ENCODE data around the gene CAMTA1. TPM values are rescaled to one million over a fixed set of nuclear protein-coding genes. Genes with fewer than 3 reads are reported as not detected.

Gene CAMTA1
- total and polyA plus RNA-seq, 2 donors, result 53.3 to 115 TPM

DNA sequence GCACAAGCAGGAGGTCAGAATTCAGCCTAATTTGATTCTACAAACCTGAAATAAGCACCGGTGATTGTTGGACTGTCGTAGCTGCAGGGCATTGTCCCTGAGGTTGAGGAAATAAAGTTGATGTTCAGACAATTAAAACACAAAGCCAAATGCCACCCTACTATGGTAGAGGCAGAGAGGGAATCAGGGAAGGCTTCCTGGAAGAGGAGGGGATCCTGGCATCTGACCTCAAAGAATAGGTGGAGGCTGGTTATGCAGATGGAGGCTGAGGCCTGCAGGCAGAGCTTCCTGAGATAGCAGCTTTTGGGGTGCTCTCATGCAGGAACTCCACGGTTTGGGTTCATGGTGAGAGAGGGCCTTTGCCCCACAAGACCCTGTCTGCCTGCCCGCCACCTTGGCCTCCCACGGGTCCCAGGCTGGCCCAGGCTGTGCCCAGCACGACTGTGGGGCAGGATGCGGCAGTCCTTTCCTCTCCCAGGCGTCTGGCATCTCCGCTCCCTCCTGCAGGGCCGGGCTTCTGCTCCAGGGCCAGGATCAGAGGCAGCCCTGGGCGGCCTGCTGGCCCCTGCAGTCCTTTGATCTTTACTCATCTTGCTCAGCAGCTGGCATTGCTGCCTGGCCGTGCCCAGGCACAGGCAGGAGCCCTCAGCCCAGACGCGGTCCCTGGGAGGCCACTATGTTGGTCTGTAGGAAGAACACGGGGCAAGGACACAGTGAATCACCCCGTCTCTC is 851.7 kb downstream of the CAMTA1 start:
- H3K36me3 ChIP-seq (ENCODE audit: insufficient read depth), result no peaks in the 10 kb centered on the region
- H3K4me1 ChIP-seq (ENCODE audit: insufficient read depth), result no peaks in the 10 kb centered on the region
- no peak for DNase-seq (ENCODE audit: extremely low spot score)
- WGBS, result 90% methylated on average over 16 of the region's 16 CpGs
- no peak overlapping the region for H3K27ac ChIP-seq (ENCODE audit: low read depth)
- no peak overlapping the region for H3K4me3 ChIP-seq (ENCODE audit: low read depth, low read length)

DNA sequence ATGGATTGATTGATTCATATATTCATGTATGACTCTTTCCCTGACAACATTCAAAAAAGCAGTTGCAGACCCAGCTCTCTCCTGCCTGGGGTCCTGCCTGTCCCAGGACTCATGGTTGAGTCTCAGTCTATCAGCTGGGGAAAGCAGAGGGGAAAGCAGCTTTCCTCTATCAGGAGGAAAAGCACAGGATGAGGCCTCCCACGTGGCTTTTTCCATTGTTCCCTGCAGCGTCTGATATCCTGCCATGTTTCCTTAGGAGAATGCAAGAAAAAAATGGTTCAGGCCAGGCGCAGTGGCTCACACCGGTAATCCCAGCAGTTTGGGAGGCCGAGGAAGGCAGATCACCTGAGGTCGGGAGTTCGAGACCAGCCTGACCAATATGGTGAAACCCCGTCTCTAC is 852.8 kb downstream of the CAMTA1 start:
- WGBS, result 65% methylated on average over 8 of the region's 8 CpGs
- H3K36me3 ChIP-seq (ENCODE audit: insufficient read depth), result no peaks in the 10 kb centered on the region

DNA sequence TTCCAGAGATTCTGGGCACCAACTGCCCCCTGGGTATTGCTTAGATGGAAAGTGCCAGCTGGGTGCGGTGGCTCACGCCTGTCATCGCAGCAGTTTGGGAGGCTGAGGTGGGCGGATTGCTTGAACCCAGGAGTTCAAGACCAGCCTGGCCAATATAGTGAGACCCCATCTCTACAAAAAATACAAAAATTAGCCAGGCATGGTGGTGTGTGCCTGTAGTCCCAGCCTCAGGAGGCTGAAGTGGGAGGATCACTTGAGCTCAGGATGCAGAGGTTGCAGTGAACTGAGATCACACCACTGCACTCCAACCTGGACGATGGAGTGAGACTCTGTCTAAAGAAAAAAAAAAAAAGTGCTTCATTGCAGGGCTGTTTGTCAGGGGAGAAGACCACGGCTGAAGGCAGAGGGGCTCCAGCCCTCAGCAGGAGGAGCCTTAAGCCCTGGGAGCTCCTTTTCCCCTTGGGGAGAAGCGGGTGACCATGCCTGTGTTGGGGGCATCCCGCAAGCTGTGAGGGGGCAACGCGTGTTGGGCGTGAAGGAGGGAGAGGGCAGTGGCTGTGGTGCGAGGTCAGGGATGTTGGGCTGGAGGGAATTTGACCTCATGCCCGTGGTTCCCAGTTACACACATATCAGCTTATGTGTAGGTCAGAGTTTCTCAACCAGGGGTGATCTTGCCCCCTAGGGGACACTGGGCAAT is 854.3 kb downstream of the CAMTA1 start:
- Histone ChIP-seq H3K4me1 (ENCODE audit: insufficient read depth) (no peaks in the 10 kb centered on the region), H3K36me3 (ENCODE audit: insufficient read depth) (no peaks in the 10 kb centered on the region), H3K27ac (ENCODE audit: low read depth) (no peak overlapping the region), H3K4me3 (ENCODE audit: low read depth, low read length) (no peak overlapping the region)
- 92% methylated on average over 13 of the region's 13 CpGs for WGBS
- DNase-seq (ENCODE audit: extremely low spot score), result no peak

More for the DNA sequence above, 852.8 kb downstream of the CAMTA1 start:
- Histone ChIP-seq H3K4me1 (ENCODE audit: insufficient read depth) (no peaks in the 10 kb centered on the region), H3K27ac (ENCODE audit: low read depth) (no peak overlapping the region), H3K4me3 (ENCODE audit: low read depth, low read length) (no peak overlapping the region)
- no peak for DNase-seq (ENCODE audit: extremely low spot score)

DNA sequence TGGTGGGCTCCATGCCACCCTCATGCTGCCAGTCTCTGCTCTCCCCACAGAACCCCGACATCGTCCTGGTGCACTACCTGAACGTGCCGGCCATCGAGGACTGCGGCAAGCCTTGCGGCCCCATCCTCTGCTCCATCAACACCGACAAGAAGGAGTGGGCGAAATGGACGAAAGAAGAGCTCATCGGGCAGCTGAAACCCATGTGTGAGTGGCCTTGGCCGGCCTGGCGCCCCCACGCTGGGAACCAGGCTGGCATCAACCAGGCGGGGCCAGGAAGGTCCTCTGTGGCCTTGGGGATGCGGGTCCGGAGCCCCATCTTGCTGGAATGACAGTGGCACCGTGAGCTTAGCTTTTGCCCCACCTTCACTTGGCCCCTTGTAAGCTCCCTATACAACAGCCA is 855.1 kb downstream of the CAMTA1 start:
- H3K4me3 ChIP-seq (ENCODE audit: low read depth, low read length), result no peak overlapping the region
- no peaks in the 10 kb centered on the region for H3K4me1 ChIP-seq (ENCODE audit: insufficient read depth)
- H3K36me3 ChIP-seq (ENCODE audit: insufficient read depth), result no peaks in the 10 kb centered on the region
- 97% methylated on average over 18 of the region's 18 CpGs for WGBS
- DNase-seq (ENCODE audit: extremely low spot score), result no peak
- H3K27ac ChIP-seq (ENCODE audit: low read depth), result no peak overlapping the region

DNA sequence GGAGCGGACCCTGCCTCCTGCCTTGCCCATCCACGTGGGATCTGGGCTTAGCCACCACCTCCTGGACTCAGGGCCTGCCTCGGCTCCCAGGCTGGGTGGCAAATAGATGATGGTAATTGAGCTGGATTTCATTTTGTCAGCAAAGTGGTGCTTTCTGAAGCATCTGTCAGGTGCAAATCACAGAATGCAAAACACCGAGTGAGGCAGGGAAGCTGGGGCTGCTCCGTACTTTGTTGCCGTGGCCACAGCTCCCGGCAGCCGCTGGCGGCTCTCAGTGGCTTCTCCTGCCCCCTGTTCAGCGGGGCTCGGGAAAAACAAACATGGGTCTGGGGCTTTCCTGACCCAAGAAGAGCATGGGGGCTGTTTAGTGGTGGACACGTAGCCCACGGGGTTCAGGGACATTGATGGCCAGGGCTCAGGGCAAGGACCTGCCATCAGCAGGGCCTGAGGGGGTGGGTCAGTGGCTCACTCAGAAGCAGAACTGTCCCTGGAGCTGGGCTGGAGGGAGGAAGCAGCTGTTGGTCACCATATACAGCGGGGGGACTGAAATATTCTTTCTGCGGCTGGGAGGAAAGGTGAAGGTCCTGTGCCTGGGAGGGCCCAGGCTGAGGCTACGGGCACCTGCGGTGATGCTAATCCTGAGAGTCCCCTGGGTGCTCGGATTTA is 855.8 kb downstream of the CAMTA1 start:
- no peaks in the 10 kb centered on the region for H3K4me1 ChIP-seq (ENCODE audit: insufficient read depth)
- H3K27ac ChIP-seq (ENCODE audit: low read depth), result no peak overlapping the region
- no peak overlapping the region for H3K4me3 ChIP-seq (ENCODE audit: low read depth, low read length)
- no peak for DNase-seq (ENCODE audit: extremely low spot score)
- no peaks in the 10 kb centered on the region for H3K36me3 ChIP-seq (ENCODE audit: insufficient read depth)
- 88% methylated on average over 18 of the region's 18 CpGs for WGBS

DNA sequence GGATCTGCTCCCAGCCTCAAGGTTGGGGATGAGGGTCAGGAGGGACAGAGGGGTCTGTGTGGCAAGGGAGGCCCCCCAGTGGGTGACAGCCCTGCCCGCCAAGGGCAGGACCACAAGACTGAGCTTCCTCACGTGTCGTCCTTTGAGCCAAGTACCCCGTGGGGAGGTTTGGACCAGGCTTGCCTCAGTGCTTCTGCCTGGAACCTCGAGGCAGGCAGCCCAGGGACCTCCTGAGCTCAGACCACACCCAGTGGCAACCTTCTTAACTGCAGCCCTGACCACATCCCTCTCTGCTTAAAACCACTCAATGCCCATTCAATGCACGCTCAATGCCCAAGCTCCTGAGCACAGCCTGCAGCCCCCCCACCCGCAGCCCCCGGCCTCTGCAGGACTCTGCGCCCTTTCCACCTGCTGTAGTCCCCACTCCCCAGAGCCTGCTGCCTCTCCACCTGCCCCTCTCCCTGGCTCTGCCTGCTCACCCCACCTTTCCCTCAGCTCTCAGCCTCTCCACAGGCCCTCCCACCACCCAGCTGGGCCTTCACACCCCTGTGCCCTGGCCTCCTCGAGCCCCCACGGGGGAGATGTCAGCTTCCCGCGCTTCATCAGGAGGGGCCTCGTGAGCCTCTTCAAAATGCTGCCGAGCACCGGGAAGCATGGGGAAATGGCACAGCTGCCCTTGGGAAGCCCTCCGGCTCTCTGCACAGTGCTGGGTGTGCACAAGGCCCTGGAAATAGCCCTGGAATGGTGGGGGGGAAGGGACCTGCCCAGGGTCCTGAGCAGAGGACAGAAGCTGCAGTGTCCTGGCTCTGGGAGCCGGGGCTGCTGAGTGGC is 856.5 kb downstream of the CAMTA1 start:
- no peaks in the 10 kb centered on the region for H3K4me1 ChIP-seq (ENCODE audit: insufficient read depth)
- no peak overlapping the region for H3K4me3 ChIP-seq (ENCODE audit: low read depth, low read length)
- H3K27ac ChIP-seq (ENCODE audit: low read depth), result no peak overlapping the region
- no peaks in the 10 kb centered on the region for H3K36me3 ChIP-seq (ENCODE audit: insufficient read depth)
- WGBS, result 70% methylated on average over 18 of the region's 18 CpGs
- no peak for DNase-seq (ENCODE audit: extremely low spot score)

DNA sequence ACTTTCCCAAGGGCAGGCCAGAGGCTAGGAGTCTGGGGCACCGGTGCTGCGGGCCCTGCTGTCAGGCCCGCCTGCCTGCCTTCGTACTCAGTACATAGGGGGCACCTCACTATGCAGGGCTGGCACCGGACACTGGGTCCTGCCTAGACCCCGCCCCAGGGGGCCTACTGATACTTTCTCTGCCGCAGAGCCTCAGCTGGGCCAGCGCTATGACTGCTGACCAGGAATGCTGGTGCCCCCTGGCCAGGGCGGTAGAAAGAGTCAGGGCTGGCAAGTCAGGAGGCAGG is 857.1 kb downstream of the CAMTA1 start:
- Histone ChIP-seq H3K4me1 (ENCODE audit: insufficient read depth) (no peaks in the 10 kb centered on the region), H3K36me3 (ENCODE audit: insufficient read depth) (no peaks in the 10 kb centered on the region), H3K27ac (ENCODE audit: low read depth) (no peak overlapping the region), H3K4me3 (ENCODE audit: low read depth, low read length) (no peak overlapping the region)
- DNase-seq (ENCODE audit: extremely low spot score), result no peak
- WGBS, result 89% methylated on average over 9 of the region's 9 CpGs

DNA sequence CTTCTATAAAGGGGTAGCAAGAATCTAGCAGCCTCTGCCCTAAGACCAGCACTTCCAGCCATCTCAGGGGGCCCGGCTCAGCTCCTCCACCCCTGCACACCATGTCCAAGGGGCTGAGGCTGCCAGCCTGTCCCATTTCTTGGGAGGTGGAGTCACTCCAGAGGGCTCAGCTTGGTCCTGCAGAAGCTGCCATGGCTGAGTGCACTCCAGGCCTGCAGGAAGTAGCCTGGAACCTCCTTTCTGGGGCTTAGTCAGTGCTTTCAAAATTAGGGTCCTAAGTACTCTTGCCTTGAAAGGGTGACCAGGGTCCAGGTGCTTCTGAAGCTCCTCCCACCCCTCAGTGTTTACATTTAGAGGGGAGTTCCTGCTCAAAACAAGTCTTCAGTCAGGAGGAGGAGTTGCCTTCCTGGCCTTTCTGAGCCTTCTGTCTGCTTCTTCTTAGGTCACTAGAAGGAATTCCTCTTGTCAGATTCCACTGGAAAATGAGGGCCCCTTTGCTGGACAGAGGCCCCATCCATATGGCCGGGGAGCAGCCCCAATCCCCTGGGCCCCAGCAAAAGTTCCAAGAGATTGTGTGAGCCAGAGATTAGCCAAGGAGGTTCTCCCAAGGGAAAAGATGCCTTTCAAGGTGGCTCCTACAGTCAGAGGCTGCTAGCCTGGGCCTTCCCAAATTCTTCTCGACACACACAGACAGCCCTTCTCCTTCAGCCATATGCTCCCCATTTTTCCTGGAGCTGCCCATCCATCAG is 857.7 kb downstream of the CAMTA1 start:
- no peak for DNase-seq (ENCODE audit: extremely low spot score)

DNA sequence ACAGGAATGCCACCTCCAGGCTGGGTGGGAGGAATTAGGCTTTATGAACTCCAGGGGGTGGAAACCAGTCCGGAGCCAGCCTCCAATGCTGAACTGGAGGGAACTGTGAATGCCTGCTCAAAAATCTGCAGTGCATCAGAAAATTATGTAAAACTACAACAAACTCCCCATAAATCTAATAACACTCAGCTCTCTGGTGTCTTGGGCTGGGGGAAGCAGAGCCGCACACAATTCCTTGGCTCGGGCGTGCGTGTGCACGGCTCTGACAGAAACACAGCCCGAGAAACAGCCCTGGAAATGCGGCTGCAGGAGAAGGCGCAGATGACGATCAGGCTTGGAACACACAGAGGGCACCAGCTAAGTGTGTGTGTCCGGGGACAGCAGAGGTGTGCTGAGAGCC is 858.3 kb downstream of the CAMTA1 start:
- no peaks in the 10 kb centered on the region for H3K36me3 ChIP-seq (ENCODE audit: insufficient read depth)
- no peak overlapping the region for H3K4me3 ChIP-seq (ENCODE audit: low read depth, low read length)
- no peaks in the 10 kb centered on the region for H3K4me1 ChIP-seq (ENCODE audit: insufficient read depth)
- no peak for DNase-seq (ENCODE audit: extremely low spot score)
- WGBS, result 37% methylated on average over 11 of the region's 11 CpGs
- H3K27ac ChIP-seq (ENCODE audit: low read depth), result no peak overlapping the region

More for the DNA sequence above, 857.7 kb downstream of the CAMTA1 start:
- Histone ChIP-seq H3K4me3 (ENCODE audit: low read depth, low read length) (no peak overlapping the region), H3K36me3 (ENCODE audit: insufficient read depth) (no peaks in the 10 kb centered on the region), H3K4me1 (ENCODE audit: insufficient read depth) (no peaks in the 10 kb centered on the region), H3K27ac (ENCODE audit: low read depth) (no peak overlapping the region)
- 58% methylated on average over 3 of the region's 3 CpGs for WGBS

DNA sequence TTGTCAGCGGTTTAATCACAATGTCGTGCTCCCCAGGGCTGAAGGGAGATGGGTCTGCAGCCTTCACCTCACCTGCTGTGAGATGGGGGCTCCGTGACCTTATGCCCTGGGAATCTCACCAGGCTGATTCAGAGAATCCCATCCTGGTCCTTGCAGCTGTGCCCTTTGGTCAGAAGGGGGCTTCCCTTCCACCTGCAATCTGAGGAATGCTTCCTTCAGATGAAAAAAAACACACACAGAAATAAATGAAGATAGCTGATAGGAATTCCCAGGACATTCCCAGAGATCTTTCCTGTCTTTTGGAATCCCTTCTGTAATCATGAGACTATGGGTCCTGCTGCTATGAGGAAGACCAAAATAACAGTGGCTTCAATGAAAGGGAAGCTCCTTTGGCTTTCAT is 858.8 kb downstream of the CAMTA1 start:
- Histone ChIP-seq H3K4me3 (ENCODE audit: low read depth, low read length) (no peak overlapping the region), H3K36me3 (ENCODE audit: insufficient read depth) (no peaks in the 10 kb centered on the region), H3K4me1 (ENCODE audit: insufficient read depth) (no peaks in the 10 kb centered on the region), H3K27ac (ENCODE audit: low read depth) (no peak overlapping the region)
- WGBS, result 48% methylated on average over 3 of the region's 3 CpGs
- DNase-seq (ENCODE audit: extremely low spot score), result no peak

DNA sequence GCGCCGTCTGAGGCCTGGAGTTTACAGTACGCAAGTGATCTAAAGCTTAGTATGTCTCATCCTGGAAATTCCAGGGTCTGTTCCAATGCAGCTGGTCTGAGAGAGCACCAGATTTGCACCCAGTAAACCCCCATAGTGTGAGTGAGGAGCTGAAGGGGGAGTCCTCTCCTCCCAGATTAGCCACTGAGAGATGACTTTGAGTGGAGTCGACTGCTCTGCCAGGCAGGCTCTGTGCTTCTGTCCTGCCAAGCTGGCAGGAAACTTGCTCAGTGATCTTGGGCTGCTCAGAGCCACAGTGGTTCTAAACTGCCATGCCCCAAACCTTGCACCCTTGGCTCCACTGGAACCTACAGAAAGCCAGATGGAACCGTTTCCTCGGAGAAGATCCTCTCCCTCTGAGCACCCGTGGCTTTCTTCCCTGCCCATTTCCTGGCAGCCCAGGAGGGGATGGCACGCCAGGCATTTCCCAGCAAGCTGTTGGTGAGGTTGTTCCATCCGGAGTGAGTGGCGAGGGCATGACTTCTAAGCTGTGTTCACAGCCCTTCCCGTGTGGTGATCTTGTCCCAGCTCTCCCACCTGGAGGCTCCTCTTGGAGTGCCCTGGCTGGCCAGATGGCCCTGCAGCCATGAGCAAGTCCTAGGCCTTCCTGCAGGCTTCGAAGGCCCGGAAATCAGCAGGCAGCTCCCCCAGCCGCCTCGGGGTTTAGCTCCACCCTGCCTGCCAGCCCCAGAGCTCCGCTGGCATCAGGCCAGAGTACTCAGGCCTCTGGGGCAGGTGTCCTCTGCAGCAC is 859.9 kb downstream of the CAMTA1 start:
- DNase-seq (ENCODE audit: extremely low spot score), result no peak
- H3K36me3 ChIP-seq (ENCODE audit: insufficient read depth), result no peaks in the 10 kb centered on the region
- H3K4me3 ChIP-seq (ENCODE audit: low read depth, low read length), result no peak overlapping the region
- no peaks in the 10 kb centered on the region for H3K4me1 ChIP-seq (ENCODE audit: insufficient read depth)
- no peak overlapping the region for H3K27ac ChIP-seq (ENCODE audit: low read depth)
- 69% methylated on average over 16 of the region's 16 CpGs for WGBS

DNA sequence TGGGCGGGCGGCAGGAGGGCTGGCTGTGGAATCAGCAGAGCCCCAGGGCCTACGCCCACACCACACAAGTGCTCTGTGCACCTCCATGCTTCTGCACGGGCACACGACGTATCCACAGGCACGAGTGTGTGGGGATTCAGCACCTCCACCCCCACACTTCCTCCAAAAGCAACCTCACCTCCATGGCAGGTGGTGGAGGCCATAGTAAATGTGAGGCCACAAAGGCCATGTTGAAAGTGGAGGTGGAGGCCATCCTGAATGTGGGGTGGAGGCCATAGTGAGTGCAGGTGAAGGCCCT is 860.4 kb downstream of the CAMTA1 start:
- Histone ChIP-seq H3K4me3 (ENCODE audit: low read depth, low read length) (no peak overlapping the region), H3K36me3 (ENCODE audit: insufficient read depth) (no peaks in the 10 kb centered on the region), H3K27ac (ENCODE audit: low read depth) (no peak overlapping the region), H3K4me1 (ENCODE audit: insufficient read depth) (no peaks in the 10 kb centered on the region)
- 84% methylated on average over 7 of the region's 7 CpGs for WGBS
- DNase-seq (ENCODE audit: extremely low spot score), result no peak
